Measurements from ENCODE around the gene RNF224.

Gene RNF224

DNA sequence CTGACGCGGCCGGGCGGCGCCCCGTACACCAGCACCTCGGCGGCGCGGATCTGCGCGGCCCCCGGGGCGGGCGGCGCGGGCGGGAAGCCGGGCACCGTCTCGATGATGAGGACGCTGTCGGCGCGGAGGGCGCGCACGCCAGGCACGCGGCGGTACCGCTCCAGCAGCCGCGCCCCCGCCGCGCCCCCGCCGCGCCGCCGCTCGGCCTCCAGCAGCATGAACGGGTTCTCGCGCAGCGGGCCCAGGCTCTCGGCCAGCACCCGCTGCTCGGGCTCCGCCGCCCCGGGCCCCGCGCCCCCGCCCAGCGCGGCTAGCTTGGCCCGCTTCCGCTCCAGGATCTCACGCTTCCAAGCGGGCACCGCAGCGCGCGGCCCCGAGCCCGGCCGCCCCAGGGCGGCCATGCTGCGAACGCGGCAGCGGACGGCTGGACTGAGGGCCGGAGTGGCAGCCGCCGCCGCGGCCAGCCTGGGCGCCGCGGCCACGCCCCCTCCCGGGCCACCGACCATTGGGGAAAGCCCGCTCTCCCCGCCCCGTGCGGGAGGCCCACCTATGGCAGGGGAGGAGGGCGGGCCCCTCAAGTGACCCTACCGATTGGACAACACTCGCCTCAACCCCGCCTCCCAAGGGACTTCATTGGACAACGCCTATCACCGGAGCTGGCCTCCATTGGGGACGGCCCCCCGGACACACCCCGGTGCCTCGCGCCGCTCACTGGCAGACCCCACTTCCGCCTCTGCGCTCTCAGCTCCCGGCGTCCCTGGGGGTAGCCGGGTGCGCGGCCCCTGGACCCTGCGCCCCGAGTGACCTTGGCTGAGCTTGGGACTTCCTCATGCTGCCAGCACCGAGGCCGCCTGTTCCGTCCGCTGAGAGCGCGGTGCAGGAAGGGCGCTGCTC lies 26.7 kb upstream of the RNF224 start, which contains the start of gene TPRN:
Gene TPRN (minus strand): TSS at position 431 of the 894 bp plus-strand sequence. CDS start 30 bp downstream, at position 401.
- Histone ChIP-seq H3K4me1 (ENCODE audit: insufficient read depth, low read length) (peaks cover 64% of the 10 kb centered on the region), H4K20me1 (ENCODE audit: insufficient read depth, low read length) (peaks cover 42% of the 10 kb centered on the region), H3K4me3 (ENCODE audit: low read depth in 1 of 2, low read length in 2 of 2) (peak within 1 kb of the TSS; percentile 43 to 94), H3K27me3 (ENCODE audit: insufficient read depth, low read length, poor library complexity) (no peaks in the 10 kb centered on the region), H3K9me3 (ENCODE audit: insufficient read depth, low read length, severe bottlenecking) (no peaks in the 10 kb centered on the region), H2AFZ (ENCODE audit: low read depth, low read length) (peak within 1 kb of the TSS; percentile 87), H3K36me3 (ENCODE audit: insufficient read depth, low read length) (peaks cover 11% of the 10 kb centered on the region), H3K27ac (ENCODE audit: low read length) (peak within 1 kb of the TSS; percentile 89), H3K9ac (ENCODE audit: low read depth, low read length) (peak within 1 kb of the TSS; percentile 77), H3K79me2 (ENCODE audit: insufficient read depth, low read length) (peaks cover 48% of the 10 kb centered on the region), H3K4me2 (ENCODE audit: insufficient read depth, low read length) (peak within 1 kb of the TSS; percentile 97)
- ATAC-seq (ENCODE audit: insufficient read depth, low read depth) (peak; percentile 95), DNase-seq (peak; percentile 99)
- TF ChIP-seq, protein P1, sequence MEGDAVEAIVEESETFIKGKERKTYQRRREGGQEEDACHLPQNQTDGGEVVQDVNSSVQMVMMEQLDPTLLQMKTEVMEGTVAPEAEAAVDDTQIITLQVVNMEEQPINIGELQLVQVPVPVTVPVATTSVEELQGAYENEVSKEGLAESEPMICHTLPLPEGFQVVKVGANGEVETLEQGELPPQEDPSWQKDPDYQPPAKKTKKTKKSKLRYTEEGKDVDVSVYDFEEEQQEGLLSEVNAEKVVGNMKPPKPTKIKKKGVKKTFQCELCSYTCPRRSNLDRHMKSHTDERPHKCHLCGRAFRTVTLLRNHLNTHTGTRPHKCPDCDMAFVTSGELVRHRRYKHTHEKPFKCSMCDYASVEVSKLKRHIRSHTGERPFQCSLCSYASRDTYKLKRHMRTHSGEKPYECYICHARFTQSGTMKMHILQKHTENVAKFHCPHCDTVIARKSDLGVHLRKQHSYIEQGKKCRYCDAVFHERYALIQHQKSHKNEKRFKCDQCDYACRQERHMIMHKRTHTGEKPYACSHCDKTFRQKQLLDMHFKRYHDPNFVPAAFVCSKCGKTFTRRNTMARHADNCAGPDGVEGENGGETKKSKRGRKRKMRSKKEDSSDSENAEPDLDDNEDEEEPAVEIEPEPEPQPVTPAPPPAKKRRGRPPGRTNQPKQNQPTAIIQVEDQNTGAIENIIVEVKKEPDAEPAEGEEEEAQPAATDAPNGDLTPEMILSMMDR (IDR thresholded peaks at IDR 0.05; ENCODE audit: borderline replicate concordance, extremely low read depth, low read length, poor library complexity, severe bottlenecking): no peak
- no peak for TF ChIP-seq EZH2 (IDR thresholded peaks at IDR 0.05; ENCODE audit: borderline replicate concordance, low read depth, low read length, severe bottlenecking)

DNA sequence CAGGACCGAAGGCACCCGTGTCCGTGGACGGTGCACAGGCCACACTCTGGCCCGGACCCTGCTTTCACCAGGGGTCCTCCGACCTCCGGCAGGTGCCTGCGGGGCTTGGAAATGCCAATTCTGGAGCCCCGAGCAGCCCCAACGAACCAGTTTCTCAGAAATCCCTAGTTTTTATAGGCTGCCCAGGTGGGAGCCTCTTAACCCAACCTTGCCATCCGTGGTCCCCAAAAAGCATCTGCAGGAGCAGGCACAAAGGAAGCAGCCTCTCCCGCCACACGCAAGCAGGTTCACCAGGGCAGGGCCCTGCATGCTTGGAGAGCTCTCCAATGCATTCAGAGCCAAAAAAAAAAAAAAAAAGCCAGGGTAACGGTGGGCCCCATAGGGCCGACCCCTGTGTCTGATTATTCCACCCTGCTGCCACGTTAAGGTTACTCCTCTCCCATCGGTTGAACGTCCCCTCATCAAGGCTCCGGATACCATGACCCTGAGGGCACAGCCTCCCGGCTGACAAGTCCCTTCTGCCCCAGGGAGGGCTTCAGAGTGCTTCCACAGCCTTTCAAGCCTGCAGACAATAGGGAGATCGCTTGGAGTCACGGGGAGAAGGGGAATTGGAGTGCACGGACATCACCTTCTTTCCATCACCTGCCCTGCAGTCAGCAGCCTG lies 26.0 kb upstream of the RNF224 start:
- no peaks in the 10 kb centered on the region for H3K27me3 ChIP-seq (ENCODE audit: insufficient read depth, low read length, poor library complexity)
- H4K20me1 ChIP-seq (ENCODE audit: insufficient read depth, low read length): peaks cover 42% of the 10 kb centered on the region
- peaks cover 17% of the 10 kb centered on the region for H3K36me3 ChIP-seq (ENCODE audit: insufficient read depth, low read length)
- H2AFZ ChIP-seq (ENCODE audit: low read depth, low read length): peak overlapping the region; percentile 87
- ATAC-seq (ENCODE audit: insufficient read depth, low read depth) (no peak), DNase-seq (no peak)
- H3K9ac ChIP-seq (ENCODE audit: low read depth, low read length): peak overlapping the region; percentile 77
- H3K4me2 ChIP-seq (ENCODE audit: insufficient read depth, low read length): peak overlapping the region; percentile 97
- TF ChIP-seq, protein P1 (IDR thresholded peaks at IDR 0.05; ENCODE audit: borderline replicate concordance, extremely low read depth, low read length, poor library complexity, severe bottlenecking): no peak
- TF ChIP-seq EZH2 (IDR thresholded peaks at IDR 0.05; ENCODE audit: borderline replicate concordance, low read depth, low read length, severe bottlenecking): no peak
- H3K4me3 ChIP-seq (ENCODE audit: low read depth in 1 of 2, low read length in 2 of 2): peak overlapping the region; percentile 43 to 94
- H3K4me1 ChIP-seq (ENCODE audit: insufficient read depth, low read length): peaks cover 68% of the 10 kb centered on the region
- H3K79me2 ChIP-seq (ENCODE audit: insufficient read depth, low read length): peaks cover 55% of the 10 kb centered on the region
- no peaks in the 10 kb centered on the region for H3K9me3 ChIP-seq (ENCODE audit: insufficient read depth, low read length, severe bottlenecking)
- H3K27ac ChIP-seq (ENCODE audit: low read length): peak overlapping the region; percentile 89

DNA sequence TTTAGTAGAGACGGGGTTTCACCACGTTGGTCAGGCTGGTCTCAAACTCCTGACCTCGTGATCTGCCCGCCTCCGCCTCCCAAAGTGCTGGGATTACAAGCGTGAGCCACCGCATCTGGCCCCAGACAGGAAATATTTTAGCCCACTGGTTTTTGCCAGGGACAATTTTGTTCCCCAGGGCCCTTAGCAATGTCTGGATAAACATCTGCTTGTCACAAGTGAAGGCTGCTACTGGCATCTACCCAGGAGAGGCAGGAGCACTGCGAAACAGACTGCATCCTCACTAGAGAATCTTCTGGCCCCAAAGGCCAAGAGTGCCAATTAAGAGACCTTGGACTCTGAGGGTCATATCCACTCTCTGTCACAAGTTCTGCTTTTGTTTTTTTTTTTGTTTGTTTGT lies 24.3 kb upstream of the RNF224 start:
- no peak for DNase-seq
- Histone ChIP-seq H3K36me3 (ENCODE audit: insufficient read depth, low read length) (peaks cover 28% of the 10 kb centered on the region), H3K4me2 (ENCODE audit: insufficient read depth, low read length) (peak overlapping the region; percentile 99; the same call in 1 of the 2 replicates), H3K4me3 (ENCODE audit: low read depth in 1 of 2, low read length in 2 of 2) (no peak overlapping the region), H3K9ac (ENCODE audit: low read depth, low read length) (no peak overlapping the region), H3K27me3 (ENCODE audit: insufficient read depth, low read length, poor library complexity) (no peaks in the 10 kb centered on the region), H3K4me1 (ENCODE audit: insufficient read depth, low read length) (peaks cover 75% of the 10 kb centered on the region), H3K27ac (ENCODE audit: low read length) (no peak overlapping the region), H3K9me3 (ENCODE audit: insufficient read depth, low read length, severe bottlenecking) (no peaks in the 10 kb centered on the region), H3K79me2 (ENCODE audit: insufficient read depth, low read length) (peaks cover 63% of the 10 kb centered on the region), H2AFZ (ENCODE audit: low read depth, low read length) (no peak overlapping the region), H4K20me1 (ENCODE audit: insufficient read depth, low read length) (peaks cover 34% of the 10 kb centered on the region)
- TF ChIP-seq EZH2 (IDR thresholded peaks at IDR 0.05; ENCODE audit: borderline replicate concordance, low read depth, low read length, severe bottlenecking): no peak
- TF ChIP-seq, protein P1 (IDR thresholded peaks at IDR 0.05; ENCODE audit: borderline replicate concordance, extremely low read depth, low read length, poor library complexity, severe bottlenecking): no peak
- no peak for ATAC-seq (ENCODE audit: insufficient read depth, low read depth)

Data from DND-41 (cell line).